ENCODE results near the gene BMPR1A. TPM values are rescaled to one million over a fixed set of nuclear protein-coding genes. Genes with fewer than 3 reads are reported as not detected.
"Not testable (repeated sequence)": the region's sequence is repeated elsewhere in the genome, so short reads cannot be mapped to it uniquely, and the experiment has no call there.

The BMPR1A gene
- total RNA-seq, 1 donor from 2014 or later: 11.8 TPM

DNA sequence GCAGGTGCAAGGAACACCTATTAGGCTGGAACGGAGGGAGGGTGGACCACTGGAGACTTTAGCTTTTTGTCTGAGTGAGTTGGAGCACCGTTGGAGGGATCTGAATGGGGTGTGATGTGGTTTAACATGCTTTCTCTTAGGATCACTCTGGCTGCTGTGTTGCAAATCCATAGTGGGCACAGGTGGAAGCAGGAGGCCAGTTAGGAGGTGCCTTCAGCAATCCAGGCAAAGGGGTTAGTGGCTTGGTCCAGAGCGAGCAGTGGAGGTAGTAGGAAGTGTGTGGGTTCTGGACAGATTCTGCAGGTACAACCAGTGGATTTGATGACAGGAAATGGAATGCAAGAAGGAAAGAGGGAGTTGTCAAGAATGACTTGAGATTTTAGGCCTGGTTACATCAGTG, 106.0 kb downstream of the BMPR1A start:
- TF ChIP-seq, protein P1, sequence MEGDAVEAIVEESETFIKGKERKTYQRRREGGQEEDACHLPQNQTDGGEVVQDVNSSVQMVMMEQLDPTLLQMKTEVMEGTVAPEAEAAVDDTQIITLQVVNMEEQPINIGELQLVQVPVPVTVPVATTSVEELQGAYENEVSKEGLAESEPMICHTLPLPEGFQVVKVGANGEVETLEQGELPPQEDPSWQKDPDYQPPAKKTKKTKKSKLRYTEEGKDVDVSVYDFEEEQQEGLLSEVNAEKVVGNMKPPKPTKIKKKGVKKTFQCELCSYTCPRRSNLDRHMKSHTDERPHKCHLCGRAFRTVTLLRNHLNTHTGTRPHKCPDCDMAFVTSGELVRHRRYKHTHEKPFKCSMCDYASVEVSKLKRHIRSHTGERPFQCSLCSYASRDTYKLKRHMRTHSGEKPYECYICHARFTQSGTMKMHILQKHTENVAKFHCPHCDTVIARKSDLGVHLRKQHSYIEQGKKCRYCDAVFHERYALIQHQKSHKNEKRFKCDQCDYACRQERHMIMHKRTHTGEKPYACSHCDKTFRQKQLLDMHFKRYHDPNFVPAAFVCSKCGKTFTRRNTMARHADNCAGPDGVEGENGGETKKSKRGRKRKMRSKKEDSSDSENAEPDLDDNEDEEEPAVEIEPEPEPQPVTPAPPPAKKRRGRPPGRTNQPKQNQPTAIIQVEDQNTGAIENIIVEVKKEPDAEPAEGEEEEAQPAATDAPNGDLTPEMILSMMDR (IDR thresholded peaks at IDR 0.05): no peak
- ATAC-seq (ENCODE audit: low read depth) (no peak), DNase-seq (no peak)
- Mint-ChIP-seq H3K36me3 (ENCODE audit: low read depth) (no peaks in the 10 kb centered on the region), H3K4me1 (no peaks in the 10 kb centered on the region), H3K27ac (no peak overlapping the region), H3K27me3 (no peaks in the 10 kb centered on the region), H3K4me3 (no peak overlapping the region), H3K9me3 (no peaks in the 10 kb centered on the region)
- intact Hi-C loops (cut with micrococcal nuclease): no loop called here
- ChIA-PET POLR2A (no interaction called here), CTCF (no interaction called here)

DNA sequence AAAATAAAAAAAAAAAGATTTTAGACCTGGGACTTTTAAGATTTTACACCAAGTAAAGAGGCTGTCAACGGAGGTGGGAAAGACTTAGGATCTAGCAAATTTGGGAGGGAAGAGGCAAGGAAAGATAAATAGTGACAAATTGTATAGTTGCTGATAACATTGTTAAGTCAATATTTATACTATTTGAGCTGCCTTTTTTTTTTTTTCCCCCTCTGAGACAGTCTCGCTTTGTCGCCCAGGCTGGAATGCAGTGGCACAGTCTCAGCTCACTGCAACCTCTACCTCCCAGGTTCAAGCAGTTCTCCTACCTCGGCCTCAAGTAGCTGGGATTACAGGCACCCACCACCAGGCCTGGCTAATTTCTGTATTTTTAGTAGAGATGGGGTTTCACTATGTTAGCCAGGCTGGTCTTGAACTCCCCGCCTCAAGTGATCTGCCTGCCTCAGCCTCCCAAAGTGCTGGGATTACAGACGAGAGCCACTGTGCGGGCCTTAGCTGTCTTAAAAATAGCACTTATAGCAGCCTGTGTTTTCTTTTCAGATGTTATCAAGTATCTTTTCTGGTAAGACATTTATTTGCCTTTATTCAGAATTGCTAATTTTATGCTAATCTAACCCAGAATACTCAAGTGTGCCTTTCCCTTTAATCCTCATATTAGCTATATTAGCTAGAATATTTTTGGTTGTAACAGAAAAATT, 106.5 kb downstream of the BMPR1A start:
- TF ChIP-seq, protein P1 (IDR thresholded peaks at IDR 0.05): no peak
- no peak overlapping the region for H3K4me3 Mint-ChIP-seq
- CTCF ChIA-PET: interaction anchor here (0.6 kb wide), 1 partner anchor 474 kb away, joined by 3 read pairs; no protein-coding TSS in a partner anchor
- ATAC-seq (ENCODE audit: low read depth) (no peak), DNase-seq (no peak)
- intact Hi-C loops (cut with micrococcal nuclease): no loop called here
- no peaks in the 10 kb centered on the region for H3K27me3 Mint-ChIP-seq
- no peaks in the 10 kb centered on the region for H3K9me3 Mint-ChIP-seq
- H3K27ac Mint-ChIP-seq: no peak overlapping the region
- POLR2A ChIA-PET: no interaction called here
- H3K4me1 Mint-ChIP-seq: no peaks in the 10 kb centered on the region
- H3K36me3 Mint-ChIP-seq (ENCODE audit: low read depth): no peaks in the 10 kb centered on the region

DNA sequence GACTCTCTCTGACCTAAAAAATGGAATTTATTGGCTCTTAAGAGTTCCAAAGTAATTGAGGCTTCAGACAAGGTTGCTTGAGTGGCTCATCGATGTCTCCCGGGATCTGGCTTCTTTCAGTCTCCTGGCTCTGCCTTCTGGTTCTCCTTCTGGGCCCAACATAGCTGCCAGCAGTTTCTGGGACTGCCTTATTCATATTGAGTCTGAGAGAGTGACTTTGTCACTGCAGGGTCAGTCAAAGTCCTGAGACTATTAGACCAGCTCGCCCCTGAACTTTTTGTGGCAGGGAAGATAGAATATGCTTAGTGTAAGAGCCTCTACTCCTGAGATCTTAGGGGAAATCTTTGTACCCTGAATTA, 107.0 kb downstream of the BMPR1A start:
- TF ChIP-seq, protein P1 (IDR thresholded peaks at IDR 0.05): no peak
- no peaks in the 10 kb centered on the region for H3K27me3 Mint-ChIP-seq
- intact Hi-C loops (cut with micrococcal nuclease): no loop called here

DNA sequence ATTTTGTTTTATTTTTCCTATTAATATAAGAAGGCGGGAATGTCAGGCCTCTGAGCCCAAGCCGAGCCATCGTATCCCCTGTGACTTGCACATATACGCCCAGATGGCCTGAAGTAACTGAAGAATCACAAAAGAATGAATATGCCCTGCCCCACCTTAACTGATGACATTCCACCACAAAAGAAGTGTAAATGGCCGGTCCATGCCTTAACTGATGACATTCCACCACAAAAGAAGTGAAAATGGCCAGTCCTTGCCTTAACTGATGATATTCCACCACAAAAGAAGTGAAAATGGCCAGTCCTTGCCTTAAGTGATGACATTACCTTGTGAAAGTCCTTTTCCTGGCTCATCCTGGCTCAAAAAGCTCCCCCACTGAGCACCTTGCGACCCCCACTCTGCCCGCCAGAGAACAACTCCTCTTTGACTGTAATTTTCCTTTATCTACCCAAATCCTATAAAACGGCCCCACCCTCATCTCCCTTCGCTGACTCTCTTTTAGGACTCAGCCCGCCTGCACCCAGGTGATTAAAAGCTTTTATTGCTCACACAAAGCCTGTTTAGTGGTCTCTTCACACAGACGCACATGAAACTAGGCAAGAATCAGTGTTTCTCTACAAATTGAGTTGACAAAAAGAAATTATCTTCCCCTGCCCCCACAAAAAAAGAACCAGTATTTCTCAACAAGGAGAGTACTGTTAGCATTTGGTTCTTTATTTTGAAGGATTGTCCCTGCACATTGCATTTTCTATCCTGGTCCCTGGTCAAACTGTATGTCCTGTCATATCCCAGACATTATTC, 108.8 kb downstream of the BMPR1A start:
- H3K4me1 Mint-ChIP-seq; ATAC-seq (ENCODE audit: low read depth); H3K4me3 Mint-ChIP-seq; H3K9me3 Mint-ChIP-seq; intact Hi-C loops (cut with micrococcal nuclease); H3K27me3 Mint-ChIP-seq; CTCF ChIA-PET; DNase-seq; POLR2A ChIA-PET; H3K36me3 Mint-ChIP-seq (ENCODE audit: low read depth); H3K27ac Mint-ChIP-seq: not testable (repeated sequence)

More for the DNA sequence above, 107.0 kb downstream of the BMPR1A start:
- no peak for DNase-seq
- Mint-ChIP-seq H3K4me3 (no peak overlapping the region), H3K36me3 (ENCODE audit: low read depth) (no peaks in the 10 kb centered on the region), H3K9me3 (no peaks in the 10 kb centered on the region), H3K27ac (no peak overlapping the region), H3K4me1 (no peaks in the 10 kb centered on the region)
- ATAC-seq (ENCODE audit: low read depth): no peak
- CTCF ChIA-PET: interaction anchor here (0.6 kb wide), 1 partner anchor 475 kb away, joined by 3 read pairs; no protein-coding TSS in a partner anchor
- POLR2A ChIA-PET: no interaction called here

DNA sequence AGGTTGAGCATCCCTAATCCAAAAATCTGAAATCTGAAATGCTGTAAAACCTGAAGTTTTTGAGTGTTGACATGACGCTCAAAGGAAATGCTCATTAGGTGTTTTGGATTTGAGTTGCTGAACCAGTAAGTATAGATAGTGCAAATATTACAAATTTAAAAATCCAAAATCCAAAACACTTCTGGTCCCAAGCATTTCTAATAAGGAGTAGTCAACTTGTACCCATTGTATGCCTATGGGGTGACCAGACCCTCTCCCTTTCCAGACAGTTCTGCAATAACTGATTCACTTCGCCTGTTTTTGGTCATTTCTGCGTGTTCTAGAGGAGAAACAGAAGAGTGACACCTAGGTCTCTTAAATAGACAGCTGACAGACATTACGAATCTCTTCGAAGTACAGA, 110.7 kb downstream of the BMPR1A start:
- no peaks in the 10 kb centered on the region for H3K4me1 Mint-ChIP-seq
- H3K9me3 Mint-ChIP-seq: no peaks in the 10 kb centered on the region
- ATAC-seq (ENCODE audit: low read depth) (no peak), DNase-seq (no peak)
- no peaks in the 10 kb centered on the region for H3K27me3 Mint-ChIP-seq
- ChIA-PET CTCF (no interaction called here), POLR2A (no interaction called here)
- no peak overlapping the region for H3K4me3 Mint-ChIP-seq
- intact Hi-C loops (cut with micrococcal nuclease): no loop called here
- no peak overlapping the region for H3K27ac Mint-ChIP-seq
- H3K36me3 Mint-ChIP-seq (ENCODE audit: low read depth): no peaks in the 10 kb centered on the region
- TF ChIP-seq, protein P1 (IDR thresholded peaks at IDR 0.05): no peak

Measured in activated B cell treated with CpG ODN at 0.5 μM for 24 hours (primary cell).